Right lobe of liver (tissue), 4 donors: ENCODE results near the gene APBA3.

Experiments used
- CTCF ChIP-seq, 4 donors: fragments of 200-600 bp in 3 of 4; fragments of 450-650 bp in 1 of 4; IDR thresholded peaks; one replicate each; pipeline versions ENCODE4 v1.5.1 to v1.8.0; 2016 to 2022; ENCODE audit warnings: antibody characterized with exemption in 4 of 4, mild to moderate bottlenecking in 2 of 4
- POLR2A ChIP-seq: fragments of 450-650 bp; IDR thresholded peaks from one replicate; pipeline ENCODE4 v1.6.1; 2017; ENCODE audit warnings: antibody characterized with exemption, mild to moderate bottlenecking
- donor health status: DM: no; HTN: no; CAD: no.
- donor health status: DM: no; HTN: no; CAD: no.
- donor health status: DM: no; HTN: yes; CAD: no.

DNA sequence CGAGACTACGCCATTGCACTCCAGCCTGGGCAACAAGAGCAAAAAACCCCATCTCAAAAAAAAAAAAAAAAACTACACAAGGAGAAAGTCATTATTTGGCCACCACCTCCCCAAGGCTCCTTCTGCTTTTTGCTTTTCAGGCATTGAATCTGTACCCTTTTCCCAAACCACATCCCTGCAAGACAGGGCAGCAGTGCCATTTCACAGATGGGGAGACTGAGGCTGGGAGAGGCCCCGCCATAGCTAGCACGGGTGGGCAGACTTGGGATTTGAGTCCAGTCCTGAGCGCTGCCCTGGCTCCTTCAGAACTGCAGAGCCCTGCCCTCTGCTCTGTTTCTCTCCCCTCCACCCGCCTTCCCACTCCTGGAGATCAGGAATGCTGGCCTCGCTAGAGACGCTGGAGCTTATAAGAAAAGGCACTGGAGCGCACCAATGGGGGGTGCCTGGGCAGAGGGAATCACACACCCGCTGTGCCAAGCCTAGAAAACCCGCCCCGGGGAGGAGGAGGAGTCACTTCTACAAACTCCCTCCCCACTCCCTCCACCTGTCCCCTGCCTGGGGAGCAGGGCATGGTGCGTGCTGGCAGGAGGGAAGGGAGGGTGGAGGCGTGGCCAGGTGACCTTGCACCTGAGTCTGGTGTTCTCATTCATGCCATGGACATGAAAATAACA lies 35.7 kb downstream of the APBA3 start:
- TF ChIP-seq POLR2A (no peak), CTCF (IDR thresholded peaks at IDR 0.05) (no peak)
